GM23338 (cell line): ENCODE data around the gene WFS1.

Experiments
- CTCF ChIP-seq, 2 experiments: fragments of 200-600 bp in 1 of 2; sonication (generic) in 1 of 2; conservative IDR thresholded peaks; 2 replicates each; pipeline versions ENCODE4 v1.5.1 to v1.6.1; 2016 to 2017; ENCODE audit warnings: antibody characterized with exemption in 2 of 2, low read depth in 2 of 2, mild to moderate bottlenecking in 2 of 2, moderate library complexity in 1 of 2
- REST ChIP-seq: IDR thresholded peaks from one replicate; pipeline ENCODE4 v1.6.1; 2018; ENCODE audit warnings: antibody characterized with exemption; ENCODE audit not compliant: unreplicated experiment

- no peak for TF ChIP-seq CTCF (conservative IDR thresholded peaks at IDR 0.05; ENCODE audit: low read depth in 2 of 2)
- TF ChIP-seq REST, result no peak
Observed at GRCh38 chr4:6262176-6262575, 7.5 kb upstream of the WFS1 start.
